Measurements from ENCODE around the gene TTC34. TPM values are rescaled to one million over a fixed set of nuclear protein-coding genes. Genes with fewer than 3 reads are reported as not detected.

The TTC34 gene
- total RNA-seq, 1 experiment from 2014 or later, result 0.42 TPM

DNA sequence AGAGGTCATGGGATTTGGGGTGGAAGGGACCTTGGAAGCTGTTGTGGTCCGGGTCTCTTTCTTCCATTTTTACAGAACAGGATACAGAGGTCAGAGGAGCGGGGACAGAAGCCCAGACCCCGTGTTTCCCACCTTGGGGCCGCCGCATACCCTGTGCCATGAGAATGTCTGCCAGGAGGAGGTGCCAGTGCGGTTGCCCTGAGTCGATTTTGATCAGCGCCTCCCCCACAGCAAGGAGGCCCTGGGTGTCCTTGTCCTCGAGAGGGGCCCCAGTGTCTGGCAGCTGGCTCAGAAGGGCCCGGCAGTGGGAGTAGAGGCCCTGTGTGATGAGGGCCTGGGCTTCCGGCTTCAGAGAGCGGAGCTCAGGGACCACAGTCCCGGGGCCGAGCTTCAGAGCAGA lies 156.3 kb downstream of the TTC34 start:
- no peak for DNase-seq
- Histone ChIP-seq H3K4me3 (ENCODE audit: insufficient read depth, low read depth, low read length) (no peak overlapping the region), H3K27me3 (ENCODE audit: control insufficient read depth, insufficient read depth, low read length) (peaks cover 7% of the 10 kb centered on the region; the same call in 1 of the 2 replicates), H3K36me3 (replicated peaks; ENCODE audit: control insufficient read depth, insufficient read depth, low read length) (no peaks in the 10 kb centered on the region)

DNA sequence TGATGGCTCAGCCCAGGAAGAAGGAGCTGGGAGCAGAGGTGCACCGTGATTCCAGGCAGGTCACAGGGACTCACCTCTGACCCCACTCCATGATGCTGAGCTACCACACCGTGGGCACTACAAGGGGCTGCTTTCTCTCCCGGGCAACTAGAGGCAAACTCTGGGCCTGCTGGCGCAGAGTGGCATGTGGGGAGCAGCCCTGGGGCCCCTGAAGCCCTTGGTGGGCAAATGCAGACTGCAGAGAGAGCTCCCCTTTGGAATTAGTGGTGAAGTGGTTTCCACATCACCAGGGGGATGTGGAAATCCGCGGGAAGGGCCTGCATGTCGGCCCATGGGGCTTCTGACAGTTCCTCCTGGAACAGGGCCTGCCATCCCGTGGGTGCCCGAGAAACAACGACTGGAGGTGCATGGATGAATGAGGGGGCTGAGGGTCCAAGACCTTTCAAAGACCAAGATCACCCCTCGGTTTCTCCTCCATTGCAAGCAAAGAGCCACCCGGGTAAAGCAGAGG lies 156.8 kb downstream of the TTC34 start:
- H3K4me3 ChIP-seq (ENCODE audit: insufficient read depth, low read depth, low read length), result no peak overlapping the region
- H3K36me3 ChIP-seq (replicated peaks; ENCODE audit: control insufficient read depth, insufficient read depth, low read length), result no peaks in the 10 kb centered on the region
- no peak for DNase-seq
- H3K27me3 ChIP-seq (ENCODE audit: control insufficient read depth, insufficient read depth, low read length), result peaks cover 7% of the 10 kb centered on the region; the same call in 1 of the 2 replicates

DNA sequence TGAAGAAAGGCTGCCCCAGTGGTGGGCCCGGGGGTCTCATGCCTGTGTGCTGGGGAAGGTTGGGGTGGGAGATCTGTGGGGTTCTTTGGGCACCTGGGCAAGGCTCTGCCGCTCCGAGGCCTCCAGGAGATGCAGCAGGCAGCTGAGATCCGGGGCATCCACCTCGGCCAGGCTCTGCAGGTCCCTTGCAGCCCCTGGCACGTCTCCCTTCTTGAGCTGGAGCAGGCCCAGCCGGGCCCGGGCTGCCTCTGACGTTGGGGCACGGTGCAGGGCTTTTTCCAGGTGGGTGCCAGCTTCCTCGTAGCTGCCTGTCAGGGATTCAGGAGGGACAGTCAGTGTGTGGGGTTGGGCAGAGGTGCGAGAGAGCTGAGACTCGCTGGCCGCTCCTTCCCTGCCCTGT lies 157.3 kb downstream of the TTC34 start:
- peak; percentile 49 for DNase-seq
- H3K4me3 ChIP-seq (ENCODE audit: insufficient read depth, low read depth, low read length), result no peak overlapping the region
- H3K36me3 ChIP-seq (replicated peaks; ENCODE audit: control insufficient read depth, insufficient read depth, low read length), result no peaks in the 10 kb centered on the region
- H3K27me3 ChIP-seq (ENCODE audit: control insufficient read depth, insufficient read depth, low read length), result peaks cover 11% of the 10 kb centered on the region; the same call in 1 of the 2 replicates

DNA sequence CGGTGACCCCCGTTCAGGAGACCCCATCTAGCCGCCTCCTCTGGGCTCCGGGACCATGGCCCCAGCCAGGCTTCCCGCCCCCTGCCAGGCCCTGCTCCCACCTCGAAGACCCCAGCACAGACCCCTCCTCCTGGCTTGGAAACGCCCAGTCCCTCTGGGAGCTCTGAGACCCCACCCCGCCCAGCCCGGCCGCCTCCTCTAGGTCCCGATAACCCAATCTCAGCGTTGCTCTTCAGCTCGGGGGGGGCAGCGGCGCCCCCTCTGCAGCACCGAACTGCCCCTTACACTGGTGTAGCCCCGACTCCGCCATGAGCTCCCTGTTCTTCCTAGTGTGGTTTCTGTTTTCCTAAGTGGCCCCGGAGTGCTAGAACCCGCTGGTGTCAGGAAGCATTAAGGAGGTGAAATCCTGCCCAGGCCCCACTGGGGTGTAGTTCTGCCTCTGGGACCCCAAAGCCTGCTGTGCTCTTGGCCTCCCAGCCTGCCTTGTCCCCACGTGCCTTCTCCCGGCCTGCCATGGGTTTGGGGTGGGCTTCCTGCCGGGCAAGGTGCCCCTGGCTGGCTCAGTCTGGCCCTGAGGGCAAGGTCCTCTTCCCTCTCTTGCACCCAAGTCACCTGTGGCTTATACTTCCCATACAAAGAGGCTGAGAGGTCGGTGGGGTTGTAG lies 157.9 kb downstream of the TTC34 start:
- Histone ChIP-seq H3K36me3 (replicated peaks; ENCODE audit: control insufficient read depth, insufficient read depth, low read length) (no peaks in the 10 kb centered on the region), H3K4me3 (ENCODE audit: insufficient read depth, low read depth, low read length) (peak overlapping the region; percentile 95), H3K27me3 (ENCODE audit: control insufficient read depth, insufficient read depth, low read length) (peaks cover 15% of the 10 kb centered on the region; the same call in 1 of the 2 replicates)
- no peak for DNase-seq

DNA sequence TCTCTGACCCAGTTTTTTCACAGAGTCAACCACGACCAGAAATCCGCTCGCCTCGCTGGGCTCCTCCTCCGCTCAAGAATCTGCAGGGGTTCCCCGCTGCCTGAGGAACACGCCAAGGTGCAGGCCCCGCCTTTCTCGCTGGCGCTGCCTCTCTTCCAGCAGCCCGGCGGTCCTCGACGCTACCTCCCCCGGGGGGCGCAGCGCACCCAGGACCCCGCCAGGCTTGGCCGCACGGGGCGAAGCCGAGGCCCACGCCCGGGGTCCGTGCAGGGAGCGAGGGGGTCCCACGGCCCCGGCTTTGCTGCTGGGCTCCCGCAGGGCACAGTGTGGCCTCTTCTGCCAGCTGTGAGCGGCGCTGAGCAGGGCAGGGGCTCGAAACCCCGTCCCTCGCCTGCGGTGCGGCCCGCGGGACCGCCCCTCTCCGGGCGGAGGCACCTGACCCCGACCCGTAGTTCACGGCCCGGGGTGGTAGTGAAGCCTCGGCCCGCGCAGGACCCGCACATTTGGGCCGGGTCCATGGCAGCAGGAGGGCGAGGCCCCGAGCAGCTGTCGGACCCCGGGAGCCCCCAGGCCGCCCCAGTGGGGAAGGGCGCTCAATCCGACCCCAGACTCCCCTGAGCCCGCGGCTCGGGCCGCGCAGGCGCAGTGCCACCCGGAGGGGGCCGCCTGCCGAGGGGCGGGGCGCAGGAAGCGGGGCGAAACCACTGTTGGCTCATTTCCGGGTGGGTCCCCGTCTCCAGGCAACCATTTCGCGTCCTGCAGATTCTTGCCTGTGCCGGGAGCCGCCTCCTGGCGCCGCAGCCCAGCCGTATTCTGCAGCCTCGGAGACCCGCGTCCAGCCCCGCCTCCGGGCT lies 158.7 kb downstream of the TTC34 start:
- H3K27me3 ChIP-seq (ENCODE audit: control insufficient read depth, insufficient read depth, low read length), result peaks cover 22% of the 10 kb centered on the region
- H3K4me3 ChIP-seq (ENCODE audit: insufficient read depth, low read depth, low read length), result peak overlapping the region; percentile 95
- DNase-seq, result peak; percentile 100
- H3K36me3 ChIP-seq (replicated peaks; ENCODE audit: control insufficient read depth, insufficient read depth, low read length), result no peaks in the 10 kb centered on the region

DNA sequence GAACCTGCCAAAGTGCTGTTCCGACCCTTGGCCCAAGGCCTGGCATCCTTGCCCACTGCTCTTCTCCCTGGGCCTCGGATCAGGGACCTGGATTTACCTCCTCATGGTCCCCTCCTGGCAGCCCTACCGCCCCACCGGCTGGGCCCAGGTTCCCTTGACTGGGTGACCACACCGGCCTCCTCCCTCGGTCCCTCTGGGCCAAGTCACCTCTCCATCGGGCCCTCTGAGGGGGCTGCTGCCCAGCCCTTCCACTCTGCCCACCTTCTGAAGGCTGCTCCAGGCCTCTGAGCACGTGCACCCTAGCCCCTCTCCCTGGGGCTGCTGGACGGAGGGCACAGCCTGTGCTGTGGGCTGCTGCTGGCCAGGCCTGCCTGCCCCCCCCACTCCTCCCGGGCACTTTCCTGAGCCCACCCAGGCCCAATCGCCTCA lies 159.3 kb downstream of the TTC34 start:
- H3K27me3 ChIP-seq (ENCODE audit: control insufficient read depth, insufficient read depth, low read length), result peaks cover 24% of the 10 kb centered on the region
- H3K36me3 ChIP-seq (replicated peaks; ENCODE audit: control insufficient read depth, insufficient read depth, low read length), result no peaks in the 10 kb centered on the region
- DNase-seq, result no peak
- peak overlapping the region; percentile 95 for H3K4me3 ChIP-seq (ENCODE audit: insufficient read depth, low read depth, low read length)

DNA sequence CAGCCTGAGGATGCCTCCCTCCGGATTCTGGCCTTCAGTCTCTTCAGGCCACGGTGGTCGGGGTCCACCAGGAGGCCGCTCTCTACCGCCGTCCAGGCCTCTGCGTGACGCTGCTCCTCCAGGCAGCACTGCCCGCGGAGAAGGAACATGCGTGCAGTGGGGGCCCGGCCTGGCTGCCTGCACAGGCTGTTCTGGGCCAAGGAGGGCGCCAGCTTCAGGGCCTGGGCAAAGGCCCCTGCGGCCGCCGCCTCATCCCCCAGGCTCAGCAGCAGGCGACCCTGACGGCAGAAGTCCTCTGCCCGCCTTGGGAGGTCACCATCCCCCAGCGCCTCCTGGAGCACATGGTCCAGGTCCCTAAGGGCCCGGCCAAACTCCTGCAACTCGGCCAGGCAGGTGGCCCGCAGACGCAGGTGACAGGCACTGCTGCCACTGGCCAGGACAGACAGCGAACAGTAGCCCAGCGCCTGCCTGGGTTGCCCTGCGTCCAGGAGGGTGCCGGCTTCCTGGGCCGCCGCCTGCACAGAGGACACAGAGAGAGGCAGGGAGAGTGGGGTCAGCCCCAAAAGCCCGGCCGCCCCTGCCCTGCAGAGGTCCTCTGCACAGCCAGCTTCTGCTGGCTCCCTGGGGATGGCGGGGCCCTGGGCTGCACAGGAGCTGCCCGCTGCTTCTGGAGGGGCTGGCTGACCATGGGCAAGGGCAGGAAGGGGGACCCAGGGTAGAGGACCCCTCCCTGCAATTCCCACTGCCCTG lies 159.9 kb downstream of the TTC34 start:
- Histone ChIP-seq H3K36me3 (replicated peaks; ENCODE audit: control insufficient read depth, insufficient read depth, low read length) (no peaks in the 10 kb centered on the region), H3K4me3 (ENCODE audit: insufficient read depth, low read depth, low read length) (peak overlapping the region; percentile 95), H3K27me3 (ENCODE audit: control insufficient read depth, insufficient read depth, low read length) (peaks cover 24% of the 10 kb centered on the region)
- DNase-seq, result peak; percentile 86

DNA sequence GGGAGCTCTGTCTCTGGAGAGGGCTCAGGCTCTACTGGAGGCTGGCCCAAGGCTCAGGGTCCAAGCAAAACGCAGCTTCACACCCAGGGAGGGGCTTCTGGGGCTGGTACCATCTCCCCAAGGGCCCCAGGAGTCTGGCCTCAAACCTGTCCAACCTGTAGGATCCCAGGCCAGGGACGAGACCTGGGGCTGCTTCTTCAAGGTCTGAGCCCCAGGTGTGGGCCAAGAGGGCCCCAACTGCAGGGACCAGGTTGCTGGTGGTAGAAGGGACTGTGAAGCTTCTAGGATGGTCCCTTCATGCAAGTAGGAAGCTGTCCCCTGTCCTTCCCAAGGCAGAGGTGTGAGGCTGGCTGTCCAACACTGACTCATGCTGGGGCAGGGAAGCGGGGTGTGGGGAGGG lies 160.9 kb downstream of the TTC34 start:
- peaks cover 26% of the 10 kb centered on the region for H3K27me3 ChIP-seq (ENCODE audit: control insufficient read depth, insufficient read depth, low read length)
- DNase-seq, result no peak
- H3K36me3 ChIP-seq (replicated peaks; ENCODE audit: control insufficient read depth, insufficient read depth, low read length), result no peaks in the 10 kb centered on the region
- H3K4me3 ChIP-seq (ENCODE audit: insufficient read depth, low read depth, low read length), result no peak overlapping the region

DNA sequence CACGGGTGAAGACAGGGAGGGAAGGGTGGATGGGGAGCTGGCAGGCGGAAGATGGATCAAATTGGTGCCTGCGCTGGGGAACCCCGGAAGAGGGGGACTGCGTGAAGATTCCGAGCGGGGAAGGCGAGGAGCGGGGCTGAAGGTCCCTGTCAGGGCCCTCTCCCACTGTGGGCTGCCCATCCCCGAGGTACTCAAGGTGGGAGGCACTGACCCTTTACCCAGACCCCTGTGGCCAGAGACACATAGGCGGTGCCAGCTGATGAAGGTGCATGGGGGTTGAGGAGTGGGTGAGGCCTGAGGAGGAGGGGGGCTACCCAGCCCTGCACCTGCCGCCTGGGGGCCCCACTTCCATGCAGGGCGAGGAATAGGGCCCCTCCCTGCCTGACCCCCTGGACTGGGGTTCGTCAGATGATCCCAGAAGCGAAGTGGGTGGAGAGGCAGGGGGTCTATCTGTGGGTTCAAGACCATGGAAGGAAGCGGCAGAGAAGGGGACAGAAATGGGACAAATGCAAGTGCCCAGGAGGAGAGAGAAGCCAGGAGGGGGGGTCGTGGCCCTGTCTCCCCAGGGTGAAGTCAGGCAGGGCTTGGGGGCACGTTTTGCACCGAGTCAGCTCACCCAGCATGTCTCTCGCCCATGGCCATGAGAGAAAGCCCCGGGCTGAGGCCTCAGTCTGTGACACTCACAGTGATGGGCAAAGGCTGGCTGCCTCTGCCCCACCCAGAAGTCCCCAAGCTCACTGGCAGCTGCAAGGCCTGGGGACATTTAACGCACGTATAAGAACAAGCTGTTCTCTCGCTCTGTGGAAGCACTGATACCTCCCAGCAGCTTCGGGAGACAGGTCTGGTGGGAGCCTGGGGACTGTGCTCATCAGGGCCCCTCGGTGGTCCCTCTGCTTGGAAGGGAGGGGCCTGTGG lies 161.6 kb downstream of the TTC34 start:
- peaks cover 26% of the 10 kb centered on the region for H3K27me3 ChIP-seq (ENCODE audit: control insufficient read depth, insufficient read depth, low read length)

DNA sequence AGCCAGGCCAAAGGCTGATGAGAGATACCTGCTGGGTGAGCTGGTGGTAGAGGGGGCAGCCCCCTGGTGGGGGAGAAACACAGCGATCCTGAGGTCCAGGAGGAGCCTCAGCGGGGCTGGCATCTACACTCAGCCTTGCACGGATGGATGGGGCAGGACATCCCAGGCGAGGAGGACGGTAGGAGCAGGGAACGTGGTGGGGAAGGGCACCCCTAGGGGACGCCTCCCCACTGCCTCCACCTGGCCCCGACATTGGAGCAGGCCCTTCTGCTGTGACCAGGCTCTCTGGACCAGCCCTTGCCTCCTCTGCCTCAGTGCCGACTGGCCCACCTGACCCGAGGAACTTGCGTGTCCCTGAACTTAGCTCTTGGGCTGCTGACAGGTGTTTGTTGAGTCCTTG lies 162.3 kb downstream of the TTC34 start:
- peak; percentile 64 for DNase-seq
- no peak overlapping the region for H3K4me3 ChIP-seq (ENCODE audit: insufficient read depth, low read depth, low read length)
- no peaks in the 10 kb centered on the region for H3K36me3 ChIP-seq (replicated peaks; ENCODE audit: control insufficient read depth, insufficient read depth, low read length)
- H3K27me3 ChIP-seq (ENCODE audit: control insufficient read depth, insufficient read depth, low read length), result peaks cover 24% of the 10 kb centered on the region

More for the DNA sequence above, 161.6 kb downstream of the TTC34 start:
- no peaks in the 10 kb centered on the region for H3K36me3 ChIP-seq (replicated peaks; ENCODE audit: control insufficient read depth, insufficient read depth, low read length)
- no peak overlapping the region for H3K4me3 ChIP-seq (ENCODE audit: insufficient read depth, low read depth, low read length)
- DNase-seq, result peak; percentile 52

DNA sequence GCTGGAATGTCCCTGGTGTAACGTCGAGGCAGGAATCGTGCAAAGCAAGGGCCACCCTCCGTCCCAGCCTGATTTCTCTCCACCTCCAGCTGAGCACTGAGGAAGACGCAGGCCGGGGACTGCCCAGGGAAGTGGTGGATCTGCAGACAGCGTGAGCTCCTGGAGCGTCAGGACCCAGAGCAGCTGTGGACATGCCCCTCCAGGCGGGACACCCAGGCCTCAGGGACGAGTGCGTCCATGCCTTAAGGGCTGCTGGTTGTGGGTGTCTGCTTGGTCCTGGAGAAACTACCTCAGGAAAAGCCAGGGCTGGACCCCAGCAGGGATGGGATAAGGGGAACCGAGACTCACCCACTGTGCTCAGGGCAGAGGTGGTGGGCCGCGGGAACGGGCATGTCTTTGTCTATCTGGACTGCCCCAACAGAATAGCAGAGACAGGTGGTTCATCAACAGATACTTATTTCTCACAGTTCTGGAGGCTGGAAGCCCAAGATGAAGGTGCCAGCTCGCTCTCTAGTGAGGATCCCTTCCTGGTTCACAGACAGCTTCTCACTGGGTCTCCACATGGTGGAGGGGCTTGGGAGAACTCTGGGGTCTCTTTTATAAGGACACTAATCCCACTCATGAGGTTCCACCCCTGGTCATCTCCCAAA lies 162.9 kb downstream of the TTC34 start:
- no peak overlapping the region for H3K4me3 ChIP-seq (ENCODE audit: insufficient read depth, low read depth, low read length)
- H3K36me3 ChIP-seq (replicated peaks; ENCODE audit: control insufficient read depth, insufficient read depth, low read length), result no peaks in the 10 kb centered on the region
- DNase-seq, result peak; percentile 40
- H3K27me3 ChIP-seq (ENCODE audit: control insufficient read depth, insufficient read depth, low read length), result peaks cover 20% of the 10 kb centered on the region

DNA sequence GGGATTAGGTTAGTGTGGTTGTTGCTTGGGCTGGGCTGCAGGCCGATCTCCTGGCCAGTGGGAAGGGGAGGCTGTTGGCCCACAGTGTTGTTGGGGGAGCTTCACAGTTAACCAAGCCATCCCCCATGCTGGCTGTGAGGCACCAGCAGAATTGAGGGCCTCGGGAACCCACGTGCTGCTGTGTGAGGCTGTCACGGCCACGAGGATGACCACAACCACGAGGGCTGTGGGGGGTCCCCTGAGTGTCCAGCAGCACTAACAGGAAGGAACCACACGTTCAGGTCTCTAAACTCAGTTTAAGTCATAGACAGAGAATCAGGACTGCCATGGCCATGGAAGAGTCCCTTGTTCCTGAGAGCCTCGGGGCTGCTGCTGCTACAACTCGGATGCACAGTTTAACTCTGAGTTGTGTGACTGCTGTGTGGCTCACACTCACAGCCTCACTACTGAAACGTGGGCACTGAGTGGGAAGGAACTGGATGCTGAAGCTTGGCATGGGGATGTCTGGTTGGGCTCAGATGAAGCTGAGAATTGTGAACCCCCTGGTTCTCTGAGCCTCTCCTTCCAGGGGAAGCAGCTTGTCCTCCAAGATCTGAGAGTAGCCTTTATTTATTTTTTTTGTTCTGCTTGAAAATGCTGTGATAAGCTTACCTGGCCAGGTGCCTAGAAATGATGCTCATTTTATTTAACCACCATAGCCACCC lies 163.9 kb downstream of the TTC34 start:
- H3K27me3 ChIP-seq (ENCODE audit: control insufficient read depth, insufficient read depth, low read length), result peaks cover 20% of the 10 kb centered on the region
- no peak overlapping the region for H3K4me3 ChIP-seq (ENCODE audit: insufficient read depth, low read depth, low read length)
- no peak for DNase-seq
- no peaks in the 10 kb centered on the region for H3K36me3 ChIP-seq (replicated peaks; ENCODE audit: control insufficient read depth, insufficient read depth, low read length)

DNA sequence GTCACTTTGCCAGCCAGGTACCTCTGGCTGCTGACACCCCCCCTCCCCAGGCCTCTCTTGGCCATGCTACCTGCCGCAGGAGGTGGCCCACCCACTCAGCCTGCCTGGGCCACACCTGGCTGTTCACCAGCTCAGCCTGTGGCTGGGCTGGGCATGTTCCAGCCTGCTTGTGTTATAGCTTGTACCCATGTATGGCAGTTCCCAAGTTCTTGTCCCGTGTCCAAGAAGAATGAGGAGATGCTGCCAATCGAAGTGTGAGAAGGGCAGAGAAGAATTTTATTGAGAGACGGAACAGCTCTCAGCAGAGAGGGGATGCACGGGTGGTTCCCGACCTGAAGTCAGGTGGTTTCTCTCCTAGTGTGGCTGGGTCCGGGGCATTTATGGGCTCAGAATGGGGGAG lies 164.8 kb downstream of the TTC34 start:
- no peaks in the 10 kb centered on the region for H3K36me3 ChIP-seq (replicated peaks; ENCODE audit: control insufficient read depth, insufficient read depth, low read length)
- DNase-seq, result no peak
- no peak overlapping the region for H3K4me3 ChIP-seq (ENCODE audit: insufficient read depth, low read depth, low read length)
- peaks cover 20% of the 10 kb centered on the region for H3K27me3 ChIP-seq (ENCODE audit: control insufficient read depth, insufficient read depth, low read length)

Measured in H7 (cell line).